Smooth muscle cell (in vitro differentiated cells): ENCODE data around the gene ZSCAN29. TPM values are rescaled to one million over a fixed set of nuclear protein-coding genes. Genes with fewer than 3 reads are reported as not detected.
A peak's percentile ranks its signal among the peaks of the same experiment; 100 is the strongest.

ENCODE experiments used
- DNase-seq: peaks from one replicate; lab custom pipeline; 2025; ENCODE audit not compliant: unreplicated experiment; lab: John Stamatoyannopoulos, UW
- H2AFZ ChIP-seq: fragments of 200-600 bp; sonication (generic); 2 replicates; pipeline ENCODE4 v1.6.0; 2016; ENCODE audit warnings: antibody characterized with exemption, low read depth, mild to moderate bottlenecking
- H3F3A ChIP-seq: fragments of 200-600 bp; sonication (generic); 2 replicates; pipeline ENCODE4 v1.6.0; 2017; ENCODE audit warnings: antibody characterized with exemption, low read depth
- H3K27ac ChIP-seq: fragments of 200-600 bp; sonication (generic); 2 replicates; pipeline ENCODE4 v1.5.1; 2016; ENCODE audit warnings: low read depth, mild to moderate bottlenecking
- H3K27me3 ChIP-seq: fragments of 200-600 bp; sonication (generic); 2 replicates; pipeline ENCODE4 v1.6.1; 2016; ENCODE audit warnings: low read depth, mild to moderate bottlenecking
- H3K36me3 ChIP-seq: fragments of 200-600 bp; sonication (generic); 2 replicates; pipeline ENCODE4 v1.5.1; 2016; ENCODE audit warnings: low read depth
- H3K4me1 ChIP-seq: fragments of 200-600 bp; sonication (generic); 2 replicates; pipeline ENCODE4 v1.5.1; 2016; ENCODE audit warnings: low read depth
- H3K4me2 ChIP-seq: fragments of 200-600 bp; sonication (generic); 2 replicates; pipeline ENCODE4 v1.6.0; 2016; ENCODE audit warnings: mild to moderate bottlenecking
- H3K4me3 ChIP-seq: fragments of 200-600 bp; sonication (generic); 2 replicates; pipeline ENCODE4 v1.5.1; 2016; ENCODE audit warnings: mild to moderate bottlenecking
- H3K79me2 ChIP-seq: fragments of 200-600 bp; sonication (generic); 2 replicates; pipeline ENCODE4 v1.6.0; 2016; ENCODE audit warnings: low read depth, mild to moderate bottlenecking
- H3K9ac ChIP-seq: fragments of 200-600 bp; sonication (generic); 2 replicates; pipeline ENCODE4 v1.6.0; 2016; ENCODE audit warnings: low read depth
- H3K9me3 ChIP-seq: fragments of 200-600 bp; sonication (generic); replicated peaks from 2 replicates; pipeline ENCODE4 v1.5.1; 2016; ENCODE audit warnings: low read depth
- H4K20me1 ChIP-seq: fragments of 200-600 bp; sonication (generic); 2 replicates; pipeline ENCODE4 v1.6.0; 2016; ENCODE audit warnings: low read depth
- WGBS: methylation state at CpG from one replicate; pipeline ENCODE4 v1.1.7; 2016; ENCODE audit warnings: low lambda C conversion rate; 5-methylcytosine and 5-hydroxymethylcytosine counted together
- polyA plus RNA-seq: library from polyadenylated mRNA; unstranded; fragments of >200 nt; fragmentation: Nextera tagmentation; extraction: Ambion mirVana; gene quantifications from 2 replicates; pipeline ENCODE4 v1.2.1, GENCODE V29; 2016
- total RNA-seq: library from RNA; depleted of rRNA; stranded (reverse); fragments of >200 nt; gene quantifications from 2 replicates; pipeline ENCODE4 v1.2.3, GENCODE V29; 2014
- TF ChIP-seq, protein P1 (sequence below): fragments of 200-600 bp; sonication (generic); IDR thresholded peaks from 2 replicates; pipeline ENCODE4 v1.5.1; 2017; ENCODE audit warnings: borderline replicate concordance, mild to moderate bottlenecking, antibody characterized with exemption; ENCODE audit not compliant: insufficient read depth, poor library complexity, severe bottlenecking

Gene ZSCAN29
- total and polyA plus RNA-seq, 2 experiments from 2014 or later: 6.3 to 20.9 TPM

DNA sequence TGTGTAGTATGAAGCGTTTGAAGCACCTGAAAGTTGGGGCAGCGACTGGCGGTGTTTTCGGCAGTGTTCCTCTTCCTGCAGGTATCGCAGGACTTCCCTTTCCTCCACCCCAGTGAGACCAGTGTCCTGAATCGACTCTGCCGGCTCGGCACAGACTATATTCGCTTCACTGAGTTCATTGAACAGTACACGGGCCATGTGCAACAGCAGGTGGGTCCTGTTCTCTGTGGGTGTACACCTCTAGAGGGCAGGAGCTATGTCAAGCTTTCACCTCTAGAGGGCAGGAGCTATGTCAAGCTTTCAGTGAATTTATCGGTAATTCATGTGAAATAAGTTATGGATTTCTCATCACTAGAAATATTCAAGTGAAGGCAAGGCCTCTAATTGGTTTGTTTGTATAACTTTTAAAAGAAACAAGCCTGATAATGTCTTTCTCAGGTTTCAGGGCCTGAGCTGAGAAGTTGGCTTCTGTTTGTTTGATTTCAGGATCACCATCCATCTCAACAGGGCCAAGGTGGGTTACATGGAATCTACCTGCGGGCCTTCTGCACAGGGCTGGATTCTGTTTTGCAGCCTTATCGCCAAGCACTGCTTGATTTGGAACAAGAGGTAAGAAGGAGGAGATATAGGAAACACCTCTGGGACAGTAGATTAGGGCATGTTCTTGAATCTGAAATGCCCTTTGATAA, 5.3 kb upstream of the ZSCAN29 start:
- H3K4me3 ChIP-seq: no peak overlapping the region
- peaks cover 2% of the 10 kb centered on the region for H3K79me2 ChIP-seq
- peaks cover 8% of the 10 kb centered on the region for H3K4me1 ChIP-seq
- peaks cover 4% of the 10 kb centered on the region for H3K36me3 ChIP-seq
- no peak overlapping the region for H3K9ac ChIP-seq
- no peaks in the 10 kb centered on the region for H4K20me1 ChIP-seq
- WGBS: 88% methylated on average over 13 of the region's 13 CpGs
- H3K9me3 ChIP-seq: no peaks in the 10 kb centered on the region
- TF ChIP-seq, protein P1, sequence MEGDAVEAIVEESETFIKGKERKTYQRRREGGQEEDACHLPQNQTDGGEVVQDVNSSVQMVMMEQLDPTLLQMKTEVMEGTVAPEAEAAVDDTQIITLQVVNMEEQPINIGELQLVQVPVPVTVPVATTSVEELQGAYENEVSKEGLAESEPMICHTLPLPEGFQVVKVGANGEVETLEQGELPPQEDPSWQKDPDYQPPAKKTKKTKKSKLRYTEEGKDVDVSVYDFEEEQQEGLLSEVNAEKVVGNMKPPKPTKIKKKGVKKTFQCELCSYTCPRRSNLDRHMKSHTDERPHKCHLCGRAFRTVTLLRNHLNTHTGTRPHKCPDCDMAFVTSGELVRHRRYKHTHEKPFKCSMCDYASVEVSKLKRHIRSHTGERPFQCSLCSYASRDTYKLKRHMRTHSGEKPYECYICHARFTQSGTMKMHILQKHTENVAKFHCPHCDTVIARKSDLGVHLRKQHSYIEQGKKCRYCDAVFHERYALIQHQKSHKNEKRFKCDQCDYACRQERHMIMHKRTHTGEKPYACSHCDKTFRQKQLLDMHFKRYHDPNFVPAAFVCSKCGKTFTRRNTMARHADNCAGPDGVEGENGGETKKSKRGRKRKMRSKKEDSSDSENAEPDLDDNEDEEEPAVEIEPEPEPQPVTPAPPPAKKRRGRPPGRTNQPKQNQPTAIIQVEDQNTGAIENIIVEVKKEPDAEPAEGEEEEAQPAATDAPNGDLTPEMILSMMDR: peak; percentile 64
- no peaks in the 10 kb centered on the region for H3F3A ChIP-seq
- no peaks in the 10 kb centered on the region for H3K27me3 ChIP-seq
- no peak for DNase-seq
- H3K27ac ChIP-seq: no peak overlapping the region
- H2AFZ ChIP-seq: no peak overlapping the region
- H3K4me2 ChIP-seq: no peak overlapping the region

DNA sequence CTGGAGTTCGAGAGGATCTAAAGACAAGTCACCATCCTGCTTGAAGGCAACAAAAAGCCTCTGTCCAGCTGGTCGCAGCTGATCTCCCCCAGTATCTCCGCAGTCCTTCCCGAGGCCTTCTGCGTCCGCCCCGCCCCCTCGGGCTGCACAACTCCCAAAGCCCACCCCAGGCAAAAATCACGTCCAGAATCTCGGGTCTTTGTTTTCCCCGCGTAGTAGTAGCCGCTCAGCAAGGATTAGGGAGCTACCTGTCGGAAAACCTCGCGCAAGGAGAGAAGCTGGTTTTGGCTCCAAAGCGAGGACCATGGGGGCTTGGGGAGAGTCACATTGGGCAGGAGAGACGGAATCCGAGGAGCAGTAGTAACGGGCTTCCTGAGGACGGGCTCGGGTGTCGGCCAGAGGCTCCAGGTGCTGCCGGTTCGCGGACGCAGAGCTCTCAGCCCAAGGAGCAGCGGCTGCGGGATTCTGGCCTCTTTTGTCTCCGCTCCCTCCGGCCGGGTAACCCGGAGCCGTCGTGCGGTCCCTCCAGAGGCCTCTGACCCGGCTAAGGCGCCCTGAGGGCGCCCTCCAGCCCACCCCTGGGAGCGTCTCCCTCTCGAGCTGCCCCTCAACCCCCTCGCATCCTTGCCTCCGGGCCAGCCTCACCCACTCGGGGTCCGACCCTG, 401 bp downstream of the ZSCAN29 start:
- Histone ChIP-seq H3K9ac (peak overlapping the region; percentile 68), H3K9me3 (no peaks in the 10 kb centered on the region), H3K79me2 (peaks cover 20% of the 10 kb centered on the region), H2AFZ (peak overlapping the region; percentile 99), H3K27me3 (no peaks in the 10 kb centered on the region), H3K4me1 (peaks cover 18% of the 10 kb centered on the region), H3F3A (no peaks in the 10 kb centered on the region), H3K4me3 (peak overlapping the region; percentile 99), H3K36me3 (peaks cover 14% of the 10 kb centered on the region), H3K27ac (no peak overlapping the region), H4K20me1 (peaks cover 24% of the 10 kb centered on the region), H3K4me2 (peak overlapping the region; percentile 95)
- TF ChIP-seq, protein P1: no peak
- DNase-seq: peak; percentile 41
- WGBS: 0% methylated on average over 30 of the region's 45 CpGs

DNA sequence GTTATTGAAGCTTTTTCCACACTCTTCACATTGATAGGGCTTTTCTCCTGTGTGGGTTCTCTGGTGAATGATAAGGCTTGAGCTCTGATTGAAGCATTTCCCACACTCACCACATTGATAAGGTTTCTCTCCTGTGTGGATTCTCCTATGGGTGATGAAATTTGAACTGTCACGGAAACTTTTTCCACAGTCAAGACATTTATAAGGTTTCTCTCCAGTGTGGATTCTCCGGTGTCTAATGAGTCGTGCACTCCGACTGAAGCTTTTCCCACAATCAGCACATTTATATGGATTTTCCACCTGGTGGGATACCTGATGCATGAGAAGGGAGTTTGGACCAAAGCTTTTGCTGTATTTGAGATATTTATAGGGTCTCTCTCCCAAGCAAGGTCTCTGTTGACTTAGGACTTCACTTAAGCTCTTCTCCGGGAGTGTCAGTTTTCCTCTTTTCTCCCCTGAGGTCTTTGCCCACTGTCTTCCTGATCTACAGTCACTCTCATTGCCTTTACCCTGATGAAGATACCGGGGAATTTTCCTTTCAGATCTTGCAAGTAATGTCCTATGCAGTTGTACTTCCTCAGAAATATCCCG, 9.4 kb downstream of the ZSCAN29 start:
- Histone ChIP-seq H3K4me2 (no peak overlapping the region), H3K4me1 (no peaks in the 10 kb centered on the region), H4K20me1 (no peaks in the 10 kb centered on the region), H3K9ac (no peak overlapping the region), H2AFZ (no peak overlapping the region), H3K27ac (no peak overlapping the region), H3K4me3 (no peak overlapping the region), H3K79me2 (peaks cover 10% of the 10 kb centered on the region), H3F3A (no peaks in the 10 kb centered on the region), H3K36me3 (peaks cover 70% of the 10 kb centered on the region), H3K9me3 (peaks cover 50% of the 10 kb centered on the region), H3K27me3 (no peaks in the 10 kb centered on the region)
- TF ChIP-seq, protein P1: no peak
- WGBS: 97% methylated on average over 7 of the region's 7 CpGs
- DNase-seq: no peak
